Activated T-helper 2 cell treated with anti-CD3 and anti-CD28 coated beads, Interferon-gamma antibody, Interleukin-2, Interleukin-4, amounts not matched to agents 10 μg/mL and 5 μg/mL and 100 μg/mL, durations not matched to agents 14 hours and 24 hours and 36 hours (primary cell): ENCODE data around the gene DLL4. TPM values are rescaled to one million over a fixed set of nuclear protein-coding genes. Genes with fewer than 3 reads are reported as not detected.
"Not testable (repeated sequence)": the region's sequence is repeated elsewhere in the genome, so short reads cannot be mapped to it uniquely, and the experiment has no call there.

Experiments used
- DNase-seq: peaks from one replicate; pipeline ENCODE4 v3.0.0; 2021; ENCODE audit warnings: low spot score
- H3K27ac Mint-ChIP-seq: one replicate; pipeline ENCODE4 v1.8.0; 2021; ENCODE audit warnings: mixed read lengths
- H3K27me3 Mint-ChIP-seq: one replicate; pipeline ENCODE4 v1.8.0; 2021; ENCODE audit warnings: low read depth, mixed read lengths
- H3K36me3 Mint-ChIP-seq: one replicate; pipeline ENCODE4 v1.8.0; 2021; ENCODE audit warnings: low read depth, mixed read lengths
- H3K4me1 Mint-ChIP-seq: one replicate; pipeline ENCODE4 v1.8.0; 2021; ENCODE audit warnings: low read depth, mixed read lengths
- H3K4me3 Mint-ChIP-seq: one replicate; pipeline ENCODE4 v1.8.0; 2021; ENCODE audit warnings: low read depth, mild to moderate bottlenecking, moderate library complexity, mixed read lengths
- H3K9me3 Mint-ChIP-seq: one replicate; pipeline ENCODE4 v1.8.0; 2021; ENCODE audit warnings: mixed read lengths
- intact Hi-C: fragments of 100-400 bp; cut with micrococcal nuclease; formaldehyde crosslinking; loops from one replicate; pipeline ENCODE4 v1.15.1; 2023
- total RNA-seq: library from RNA; stranded (reverse); gene quantifications from 2 replicates; pipeline ENCODE4 v1.2.3, GENCODE V29; 2022

DLL4 gene
- total RNA-seq, 1 donor from 2014 or later: 0.37 TPM

- H3K36me3 Mint-ChIP-seq: no peaks in the 10 kb centered on the region
- H3K4me3 Mint-ChIP-seq: peak overlapping the region; percentile 13
- no peaks in the 10 kb centered on the region for H3K27me3 Mint-ChIP-seq
Measured at GRCh38 chr15:40944510-40945296, 15.6 kb downstream of the DLL4 start.

GRCh38 chr15:40948706-40949473 lies 19.8 kb downstream of the DLL4 start:
- no peaks in the 10 kb centered on the region for H3K36me3 Mint-ChIP-seq

More at GRCh38 chr15:40944510-40945296, 15.6 kb downstream of the DLL4 start:
- H3K9me3 Mint-ChIP-seq: no peaks in the 10 kb centered on the region
- DNase-seq: no peak
- intact Hi-C loops: no loop called here
- H3K4me1 Mint-ChIP-seq: peaks cover 22% of the 10 kb centered on the region
- no peak overlapping the region for H3K27ac Mint-ChIP-seq

GRCh38 chr15:40949756-40950207 lies 20.6 kb downstream of the DLL4 start:
- Mint-ChIP-seq H3K27ac (no peak overlapping the region), H3K9me3 (no peaks in the 10 kb centered on the region), H3K27me3 (no peaks in the 10 kb centered on the region), H3K4me1 (peaks cover 27% of the 10 kb centered on the region), H3K36me3 (no peaks in the 10 kb centered on the region), H3K4me3 (no peak overlapping the region)
- intact Hi-C loops: no loop called here
- no peak for DNase-seq

More at GRCh38 chr15:40948706-40949473, 19.8 kb downstream of the DLL4 start:
- no peaks in the 10 kb centered on the region for H3K27me3 Mint-ChIP-seq
- no peak overlapping the region for H3K4me3 Mint-ChIP-seq
- no peak for DNase-seq
- peaks cover 22% of the 10 kb centered on the region for H3K4me1 Mint-ChIP-seq
- intact Hi-C loops: no loop called here
- no peak overlapping the region for H3K27ac Mint-ChIP-seq
- H3K9me3 Mint-ChIP-seq: no peaks in the 10 kb centered on the region

- Mint-ChIP-seq H3K27me3 (no peaks in the 10 kb centered on the region), H3K4me3 (peak overlapping the region; percentile 84), H3K36me3 (peaks cover 10% of the 10 kb centered on the region), H3K4me1 (peaks cover 29% of the 10 kb centered on the region), H3K27ac (peak overlapping the region; percentile 69), H3K9me3 (no peaks in the 10 kb centered on the region)
- no peak for DNase-seq
- intact Hi-C loops: loop anchor here (2.0 kb wide), 2 partner anchors 47 to 279 kb away; partner anchors contain the start of genes CHP1 and EXD1
Measured at GRCh38 chr15:40951764-40952163, 22.6 kb downstream of the DLL4 start.

GRCh38 chr15:40952301-40952900 lies 23.3 kb downstream of the DLL4 start:
- intact Hi-C loops: loop anchor here (2.0 kb wide), 2 partner anchors 48 to 278 kb away; partner anchors contain the start of genes CHP1 and EXD1
- peak overlapping the region; percentile 87 for H3K27ac Mint-ChIP-seq
- H3K27me3 Mint-ChIP-seq: no peaks in the 10 kb centered on the region
- H3K4me3 Mint-ChIP-seq: peak overlapping the region; percentile 84
- H3K4me1 Mint-ChIP-seq: peaks cover 29% of the 10 kb centered on the region
- no peak for DNase-seq
- no peaks in the 10 kb centered on the region for H3K9me3 Mint-ChIP-seq
- H3K36me3 Mint-ChIP-seq: peaks cover 10% of the 10 kb centered on the region

GRCh38 chr15:40952901-40953712 lies 24.0 kb downstream of the DLL4 start, which contains the start of gene CHAC1:
CHAC1 (plus strand) TSS chr15:40953471; CDS start chr15:40953584, 113 bp downstream.
- Mint-ChIP-seq H3K4me3 (peak within 1 kb of the TSS; percentile 84), H3K36me3 (peaks cover 10% of the 10 kb centered on the region), H3K4me1 (peaks cover 29% of the 10 kb centered on the region), H3K27me3 (no peaks in the 10 kb centered on the region), H3K27ac (peak within 1 kb of the TSS; percentile 87), H3K9me3 (no peaks in the 10 kb centered on the region)
- DNase-seq: peak; percentile 96
- intact Hi-C loops: loop anchor here (2.0 kb wide), 2 partner anchors 48 to 278 kb away; partner anchors contain the start of genes CHP1 and EXD1

GRCh38 chr15:40953713-40954074 lies 24.6 kb downstream of the DLL4 start:
- peaks cover 10% of the 10 kb centered on the region for H3K36me3 Mint-ChIP-seq
- no peaks in the 10 kb centered on the region for H3K27me3 Mint-ChIP-seq
- peak overlapping the region; percentile 84 for H3K4me3 Mint-ChIP-seq
- intact Hi-C loops: loop anchor here (2.0 kb wide), 2 partner anchors 49 to 277 kb away; partner anchors contain the start of genes CHP1 and EXD1
- no peak for DNase-seq
- peak overlapping the region; percentile 59 for H3K27ac Mint-ChIP-seq
- no peaks in the 10 kb centered on the region for H3K9me3 Mint-ChIP-seq
- peaks cover 29% of the 10 kb centered on the region for H3K4me1 Mint-ChIP-seq

- H3K27me3 Mint-ChIP-seq, H3K36me3 Mint-ChIP-seq, DNase-seq, H3K9me3 Mint-ChIP-seq, intact Hi-C loops: not testable (repeated sequence)
- Mint-ChIP-seq H3K27ac (peak overlapping the region; percentile 59), H3K4me3 (peak overlapping the region; percentile 84), H3K4me1 (peaks cover 29% of the 10 kb centered on the region)
Measured at GRCh38 chr15:40954158-40954848, 25.2 kb downstream of the DLL4 start.

GRCh38 chr15:40955141-40955903 lies 26.2 kb downstream of the DLL4 start:
- intact Hi-C loops: no loop called here
- Mint-ChIP-seq H3K27ac (no peak overlapping the region), H3K27me3 (no peaks in the 10 kb centered on the region), H3K36me3 (peaks cover 10% of the 10 kb centered on the region), H3K4me3 (peak overlapping the region; percentile 84), H3K9me3 (no peaks in the 10 kb centered on the region), H3K4me1 (peaks cover 29% of the 10 kb centered on the region)
- DNase-seq: no peak

GRCh38 chr15:40955930-40956540 lies 26.9 kb downstream of the DLL4 start:
- Mint-ChIP-seq H3K36me3 (peaks cover 10% of the 10 kb centered on the region), H3K9me3 (no peaks in the 10 kb centered on the region), H3K27me3 (no peaks in the 10 kb centered on the region), H3K27ac (no peak overlapping the region), H3K4me3 (peak overlapping the region; percentile 20), H3K4me1 (peaks cover 29% of the 10 kb centered on the region)
- intact Hi-C loops: no loop called here
- DNase-seq: no peak
